Liver (tissue), 9 donors: Measurements from ENCODE around the gene ZNF710. TPM values are rescaled to one million over a fixed set of nuclear protein-coding genes. Genes with fewer than 3 reads are reported as not detected.

Experiments used
- DNase-seq: peaks from one replicate; pipeline ENCODE4 v3.0.0-alpha.2; 2017; ENCODE audit warnings: low spot score
- H3K27ac ChIP-seq, 2 donors: one replicate each; pipeline ENCODE4 v1.7.0; 2013; ENCODE audit warnings: inconsistent platforms in 2 of 2, low read length in 2 of 2, control low read depth in 1 of 2, low read depth in 1 of 2, mild to moderate bottlenecking in 1 of 2
- H3K27me3 ChIP-seq, 4 donors: one replicate each; pipeline versions ENCODE4 v1.6.1 to v1.7.0; 2013; ENCODE audit warnings: low read length in 3 of 4, inconsistent platforms in 1 of 4, mild to moderate bottlenecking in 1 of 4, moderate library complexity in 1 of 4; ENCODE audit not compliant: control insufficient read depth in 4 of 4, insufficient read depth in 4 of 4
- H3K36me3 ChIP-seq, 4 donors: one replicate each; pipeline versions ENCODE4 v1.6.1 to v1.7.0; 2013; ENCODE audit warnings: low read length in 3 of 4, mild to moderate bottlenecking in 3 of 4, low read depth in 1 of 4, moderate library complexity in 1 of 4; ENCODE audit not compliant: control insufficient read depth in 4 of 4, insufficient read depth in 3 of 4
- H3K4me1 ChIP-seq, 4 donors: one replicate each; pipeline versions ENCODE4 v1.6.1 to v1.7.0; 2013; ENCODE audit warnings: low read length in 3 of 4, mild to moderate bottlenecking in 3 of 4, moderate library complexity in 1 of 4; ENCODE audit not compliant: control insufficient read depth in 4 of 4, insufficient read depth in 4 of 4
- H3K4me3 ChIP-seq, 3 donors: one replicate each; pipeline versions ENCODE4 v1.6.1 to v1.7.0; 2013; ENCODE audit warnings: low read length in 3 of 3, control low read depth in 1 of 3, low read depth in 1 of 3, mild to moderate bottlenecking in 1 of 3
- H3K9ac ChIP-seq, 2 donors: one replicate each; pipeline ENCODE4 v1.7.0; 2013; ENCODE audit warnings: low read length in 2 of 2, mild to moderate bottlenecking in 2 of 2, moderate library complexity in 2 of 2, control low read depth in 1 of 2, low read depth in 1 of 2
- H3K9me3 ChIP-seq, 4 donors: one replicate each; pipeline versions ENCODE4 v1.6.1 to v1.7.0; 2013; ENCODE audit warnings: low read length in 3 of 4; ENCODE audit not compliant: control insufficient read depth in 4 of 4
- ATF3 ChIP-seq: IDR thresholded peaks from 2 replicates; pipeline ENCODE4 v1.6.1; 2016; ENCODE audit warnings: antibody characterized with exemption
- CTCF ChIP-seq: fragments of 150-350 bp; IDR thresholded peaks from 2 replicates; pipeline ENCODE4 v1.5.1; 2017; ENCODE audit warnings: improper control_type of control experiment, low read depth, low read length; ENCODE audit not compliant: missing input control
- EGR1 ChIP-seq, 2 donors: IDR thresholded peaks; 2 replicates each; pipeline ENCODE4 v1.6.1; 2016 to 2018; ENCODE audit warnings: antibody characterized with exemption in 2 of 2, low read depth in 2 of 2
- FOXA1 ChIP-seq: IDR thresholded peaks from 2 replicates; pipeline ENCODE4 v1.6.1; 2016; ENCODE audit warnings: antibody characterized with exemption
- FOXA2 ChIP-seq: IDR thresholded peaks from 2 replicates; pipeline ENCODE4 v1.6.1; 2016; ENCODE audit warnings: antibody characterized with exemption
- HNF4G ChIP-seq: IDR thresholded peaks from 2 replicates; pipeline ENCODE4 v1.6.1; 2016; ENCODE audit warnings: antibody characterized with exemption
- JUND ChIP-seq, 2 donors: IDR thresholded peaks; 2 replicates each; pipeline ENCODE4 v1.6.1; 2016; ENCODE audit warnings: antibody characterized with exemption in 2 of 2
- MAX ChIP-seq: IDR thresholded peaks from 2 replicates; pipeline ENCODE4 v1.6.1; 2016; ENCODE audit warnings: antibody characterized with exemption
- NR2F2 ChIP-seq: IDR thresholded peaks from 2 replicates; pipeline ENCODE4 v1.6.1; 2016; ENCODE audit warnings: antibody characterized with exemption
- RAD21 ChIP-seq, 2 donors: IDR thresholded peaks; 2 replicates each; pipeline ENCODE4 v1.6.1; 2016; ENCODE audit warnings: antibody characterized with exemption in 2 of 2, mild to moderate bottlenecking in 2 of 2
- REST ChIP-seq: IDR thresholded peaks from 2 replicates; pipeline ENCODE4 v1.6.1; 2016; ENCODE audit warnings: antibody characterized with exemption, mild to moderate bottlenecking
- RXRA ChIP-seq, 2 donors: IDR thresholded peaks; 2 replicates each; pipeline ENCODE4 v1.6.1; 2017 to 2018; ENCODE audit warnings: antibody characterized with exemption in 2 of 2, mild to moderate bottlenecking in 1 of 2
- SP1 ChIP-seq: IDR thresholded peaks from 2 replicates; pipeline ENCODE4 v1.6.1; 2018; ENCODE audit warnings: antibody characterized with exemption, mild to moderate bottlenecking
- TAF1 ChIP-seq: conservative IDR thresholded peaks from 2 replicates; pipeline ENCODE4 v1.6.1; 2016; ENCODE audit warnings: antibody characterized with exemption, mild to moderate bottlenecking
- YY1 ChIP-seq: IDR thresholded peaks from 2 replicates; pipeline ENCODE4 v1.6.1; 2016; ENCODE audit warnings: antibody characterized with exemption, mild to moderate bottlenecking
- ZBTB33 ChIP-seq: IDR thresholded peaks from 2 replicates; pipeline ENCODE4 v1.6.1; 2016; ENCODE audit warnings: antibody characterized with exemption
- WGBS: extraction: QIAGEN DNeasy Blood & Tissue Kit; methylation state at CpG from one replicate; pipeline ENCODE4 v1.1.7; 2013; 5-methylcytosine and 5-hydroxymethylcytosine counted together
- polyA plus RNA-seq, 2 donors: library from polyadenylated mRNA; stranded (reverse) in 1 of 2; unstranded in 1 of 2; fragments of 200-250 nt in 1 of 2; fragments of >200 nt in 1 of 2; fragmentation: Nextera tagmentation in 1 of 2; extraction: Ambion mirVana in 1 of 2; gene quantifications; one replicate each; pipeline versions ENCODE4 v1.2.1 to v1.2.3, GENCODE V29; 2013 to 2015
- total RNA-seq, 2 donors: library from RNA; depleted of rRNA; stranded (reverse); fragments of >200 nt; gene quantifications; one replicate each; pipeline ENCODE4 v1.2.3, GENCODE V29; 2014
- donor health status: healthy.
- donor health status: healthy.
- donor health status: healthy.
- donor health status: healthy.
- donor health status: healthy.

Gene ZNF710
- total and polyA plus RNA-seq, 4 donors = 1.9 to 15.3 (median 5.4) TPM

GRCh38 chr15:90101969-90102890 lies 101.1 kb downstream of the ZNF710 start, which contains the start of gene IDH2:
Gene IDH2 (minus strand): TSS chr15:90102468. CDS start chr15:90102390, 78 bp downstream.
- Histone ChIP-seq H3K36me3 (no peaks in the 10 kb centered on the region), H3K27me3 (no peaks in the 10 kb centered on the region), H3K9me3 (no peaks in the 10 kb centered on the region), H3K27ac (peak within 1 kb of the TSS; percentile 96 to 98), H3K4me3 (peak within 1 kb of the TSS; percentile 74 to 90 (median 83)), H3K9ac (peak within 1 kb of the TSS; percentile 92 to 98), H3K4me1 (peaks cover 18 to 61% (median 33%) of the 10 kb centered on the region in 4 donors)
- under 1% methylated on average over 104 of the region's 104 CpGs for WGBS
- peak; percentile 82 for DNase-seq
- TF ChIP-seq FOXA1 (no peak), ATF3 (no peak), JUND (IDR thresholded peaks at IDR 0.05) (no peak), FOXA2 (no peak), ZBTB33 (no peak), TAF1 (peak; percentile 37), NR2F2 (no peak), YY1 (peak; percentile 50), HNF4G (no peak), RAD21 (IDR thresholded peaks at IDR 0.05) (peak in 1 of 2 donors; percentile 21), SP1 (no peak), REST (peak; percentile 80), MAX (no peak), RXRA (IDR thresholded peaks at IDR 0.05) (peak in 1 of 2 donors; percentile 13)

GRCh38 chr15:90103701-90104329 lies 102.7 kb downstream of the ZNF710 start:
- no peak for DNase-seq
- peak overlapping the region in 2 of 3 donors; percentile 41 to 90 for H3K4me3 ChIP-seq
- H3K9ac ChIP-seq = peak overlapping the region; percentile 40 to 65
- WGBS = 64% methylated on average over 5 of the region's 5 CpGs
- no peaks in the 10 kb centered on the region for H3K9me3 ChIP-seq
- H3K4me1 ChIP-seq = peaks cover 7 to 45% (median 24%) of the 10 kb centered on the region in 4 donors
- no peaks in the 10 kb centered on the region for H3K36me3 ChIP-seq
- H3K27ac ChIP-seq = peak overlapping the region; percentile 96 to 98
- H3K27me3 ChIP-seq = no peaks in the 10 kb centered on the region
- TF ChIP-seq SP1 (no peak), JUND (IDR thresholded peaks at IDR 0.05) (peak in 1 of 2 donors; percentile 37), FOXA2 (peak; percentile 27), ATF3 (no peak), HNF4G (no peak), CTCF (no peak), RXRA (IDR thresholded peaks at IDR 0.05) (peak in 1 of 2 donors; percentile 62), TAF1 (no peak), FOXA1 (peak; percentile 55), ZBTB33 (peak; percentile 18), EGR1 (IDR thresholded peaks at IDR 0.05; ENCODE audit: low read depth in 2 of 2) (no peak), YY1 (no peak)
